Ascending aorta (tissue), 2 donors: ENCODE results near the gene SGF29. TPM values are rescaled to one million over a fixed set of nuclear protein-coding genes. Genes with fewer than 3 reads are reported as not detected.

Experiments
- DNase-seq, 2 donors: peaks; one replicate each; pipeline ENCODE4 v3.0.0-alpha.2; 2019; ENCODE audit warnings: low spot score in 2 of 2
- H3K27ac ChIP-seq, 2 donors: fragments of 200-600 bp; sonication (generic); one replicate each; pipeline ENCODE4 v1.5.1; 2016 to 2017; ENCODE audit warnings: mild to moderate bottlenecking in 1 of 2
- H3K27me3 ChIP-seq: fragments of 200-600 bp; sonication (generic); one replicate; pipeline ENCODE4 v1.5.1; 2017
- H3K36me3 ChIP-seq, 2 donors: fragments of 200-600 bp; sonication (generic); one replicate each; pipeline ENCODE4 v1.5.1; 2016
- H3K4me1 ChIP-seq, 2 donors: fragments of 200-600 bp; sonication (generic); one replicate each; pipeline ENCODE4 v1.5.1; 2016 to 2017; ENCODE audit warnings: mild to moderate bottlenecking in 1 of 2
- H3K4me3 ChIP-seq, 2 donors: fragments of 200-600 bp; sonication (generic); one replicate each; pipeline ENCODE4 v1.5.1; 2016 to 2017; ENCODE audit warnings: mild to moderate bottlenecking in 1 of 2
- H3K9me3 ChIP-seq, 2 donors: fragments of 200-600 bp; sonication (generic); one replicate each; pipeline ENCODE4 v1.5.1; 2016
- intact Hi-C: fragments of 100-400 bp; cut with DNase I; formaldehyde crosslinking; loops from one replicate; pipeline ENCODE4 v1.15.1; 2023
- total RNA-seq: library from RNA; depleted of rRNA; stranded (reverse); fragments of >200 nt; gene quantifications from one replicate; pipeline ENCODE4 v1.1.0, GENCODE V29; 2016
- TF ChIP-seq, protein P1 (sequence below), 3 experiments: fragments of 200-600 bp in 2 of 3; fragments of 450-650 bp in 1 of 3; sonication (generic) in 2 of 3; IDR thresholded peaks; one replicate each; pipeline ENCODE4 v1.5.1; 2016 to 2019; ENCODE audit warnings: antibody characterized with exemption in 3 of 3, mild to moderate bottlenecking in 1 of 3, moderate library complexity in 1 of 3

Gene SGF29
- total RNA-seq, 1 donor from 2014 or later, result 14.0 TPM

DNA sequence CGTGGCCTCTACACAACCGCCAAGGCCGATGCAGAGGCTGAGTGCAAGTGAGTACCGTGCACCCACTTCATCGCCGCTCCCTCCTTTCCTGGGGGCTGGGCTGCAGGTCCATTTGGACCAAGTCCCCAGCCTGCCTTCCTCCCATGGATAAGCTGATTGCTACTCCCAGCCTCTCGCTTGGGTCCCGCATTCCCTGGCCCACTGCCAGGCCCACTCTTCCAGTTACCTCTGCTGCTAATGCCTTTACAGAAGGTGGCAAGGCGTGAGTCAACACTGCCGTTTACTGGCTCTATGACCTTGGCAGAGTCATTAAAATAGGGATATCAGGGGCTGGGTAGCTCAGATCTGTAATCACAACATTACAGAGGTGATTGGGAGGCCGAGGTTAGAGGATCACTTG, 32.0 kb downstream of the SGF29 start:
- DNase-seq, result no peak
- Histone ChIP-seq H3K27ac (no peak overlapping the region), H3K36me3 (peaks cover 63 to 89% of the 10 kb centered on the region in 2 donors)

GRCh38 chr16:28586466-28586865, 32.7 kb downstream of the SGF29 start:
- Histone ChIP-seq H3K4me3 (no peak overlapping the region), H3K36me3 (peaks cover 64 to 90% of the 10 kb centered on the region in 2 donors), H3K4me1 (no peaks in the 10 kb centered on the region), H3K27me3 (no peaks in the 10 kb centered on the region), H3K9me3 (no peaks in the 10 kb centered on the region), H3K27ac (no peak overlapping the region)
- intact Hi-C loops, result no loop called here
- no peak for DNase-seq
- TF ChIP-seq, protein P1, sequence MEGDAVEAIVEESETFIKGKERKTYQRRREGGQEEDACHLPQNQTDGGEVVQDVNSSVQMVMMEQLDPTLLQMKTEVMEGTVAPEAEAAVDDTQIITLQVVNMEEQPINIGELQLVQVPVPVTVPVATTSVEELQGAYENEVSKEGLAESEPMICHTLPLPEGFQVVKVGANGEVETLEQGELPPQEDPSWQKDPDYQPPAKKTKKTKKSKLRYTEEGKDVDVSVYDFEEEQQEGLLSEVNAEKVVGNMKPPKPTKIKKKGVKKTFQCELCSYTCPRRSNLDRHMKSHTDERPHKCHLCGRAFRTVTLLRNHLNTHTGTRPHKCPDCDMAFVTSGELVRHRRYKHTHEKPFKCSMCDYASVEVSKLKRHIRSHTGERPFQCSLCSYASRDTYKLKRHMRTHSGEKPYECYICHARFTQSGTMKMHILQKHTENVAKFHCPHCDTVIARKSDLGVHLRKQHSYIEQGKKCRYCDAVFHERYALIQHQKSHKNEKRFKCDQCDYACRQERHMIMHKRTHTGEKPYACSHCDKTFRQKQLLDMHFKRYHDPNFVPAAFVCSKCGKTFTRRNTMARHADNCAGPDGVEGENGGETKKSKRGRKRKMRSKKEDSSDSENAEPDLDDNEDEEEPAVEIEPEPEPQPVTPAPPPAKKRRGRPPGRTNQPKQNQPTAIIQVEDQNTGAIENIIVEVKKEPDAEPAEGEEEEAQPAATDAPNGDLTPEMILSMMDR (IDR thresholded peaks at IDR 0.05), result no peak

More for the DNA sequence above, 32.0 kb downstream of the SGF29 start:
- Histone ChIP-seq H3K9me3 (no peaks in the 10 kb centered on the region), H3K27me3 (no peaks in the 10 kb centered on the region), H3K4me3 (no peak overlapping the region), H3K4me1 (no peaks in the 10 kb centered on the region)
- TF ChIP-seq, protein P1 (IDR thresholded peaks at IDR 0.05), result no peak
- intact Hi-C loops, result no loop called here

- Histone ChIP-seq H3K9me3 (no peaks in the 10 kb centered on the region), H3K4me3 (no peak overlapping the region), H3K36me3 (peaks cover 62 to 86% of the 10 kb centered on the region in 2 donors), H3K4me1 (no peaks in the 10 kb centered on the region), H3K27me3 (no peaks in the 10 kb centered on the region), H3K27ac (no peak overlapping the region)
- TF ChIP-seq, protein P1 (IDR thresholded peaks at IDR 0.05), result no peak
- DNase-seq, result no peak
- intact Hi-C loops, result no loop called here
Observed at GRCh38 chr16:28587386-28587785, 33.7 kb downstream of the SGF29 start.

DNA sequence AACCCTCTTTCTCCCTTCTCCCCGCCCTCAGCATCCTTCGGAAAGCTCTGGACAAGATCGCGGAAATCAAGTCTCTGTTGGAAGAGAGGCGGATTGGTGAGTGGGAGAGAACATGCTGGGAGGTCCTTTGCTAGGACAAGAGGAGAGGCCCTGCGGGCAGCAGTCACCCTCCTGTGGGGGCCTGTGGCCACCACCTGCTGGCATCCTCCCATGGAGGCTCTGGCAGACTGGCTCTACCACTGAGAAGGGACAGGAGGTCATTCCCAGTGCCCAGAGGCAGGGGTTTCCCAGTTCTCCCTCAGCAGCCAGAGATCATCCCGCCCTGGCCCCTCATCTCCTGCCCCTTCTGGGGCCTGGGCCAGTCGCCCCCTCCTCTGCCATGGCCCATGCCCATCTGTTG, 35.3 kb downstream of the SGF29 start:
- H3K36me3 ChIP-seq, result peaks cover 50 to 71% of the 10 kb centered on the region in 2 donors
- intact Hi-C loops, result no loop called here
- no peak overlapping the region for H3K4me3 ChIP-seq
- no peak for DNase-seq
- no peaks in the 10 kb centered on the region for H3K9me3 ChIP-seq
- H3K4me1 ChIP-seq, result no peaks in the 10 kb centered on the region
- no peaks in the 10 kb centered on the region for H3K27me3 ChIP-seq
- TF ChIP-seq, protein P1 (IDR thresholded peaks at IDR 0.05), result no peak
- no peak overlapping the region for H3K27ac ChIP-seq

- DNase-seq, result no peak
- Histone ChIP-seq H3K27ac (no peak overlapping the region), H3K9me3 (no peaks in the 10 kb centered on the region), H3K4me3 (no peak overlapping the region), H3K36me3 (peaks cover 47 to 66% of the 10 kb centered on the region in 2 donors), H3K4me1 (no peaks in the 10 kb centered on the region), H3K27me3 (no peaks in the 10 kb centered on the region)
- TF ChIP-seq, protein P1 (IDR thresholded peaks at IDR 0.05), result no peak
- intact Hi-C loops, result no loop called here
Observed at GRCh38 chr16:28589930-28590329, 36.2 kb downstream of the SGF29 start.
